ENCODE data around the gene NCOA5. TPM values are rescaled to one million over a fixed set of nuclear protein-coding genes. Genes with fewer than 3 reads are reported as not detected.

NCOA5 gene
- total RNA-seq, 1 donor from 2014 or later, result 58.7 TPM

GRCh38 chr20:46083101-46083500 lies 6.7 kb downstream of the NCOA5 start:
- no peak overlapping the region for H3K27ac Mint-ChIP-seq
- H3K9me3 Mint-ChIP-seq (ENCODE audit: low read depth), result no peaks in the 10 kb centered on the region
- H3K4me1 Mint-ChIP-seq (ENCODE audit: low read depth), result peaks cover 30% of the 10 kb centered on the region
- no peak for TF ChIP-seq CTCF (IDR thresholded peaks at IDR 0.05; ENCODE audit: unreplicated experiment)
- peaks cover 4% of the 10 kb centered on the region for H3K36me3 Mint-ChIP-seq (ENCODE audit: insufficient read depth)
- DNase-seq (ENCODE audit: low spot score, unreplicated experiment), result no peak
- no peak overlapping the region for H3K4me3 Mint-ChIP-seq (ENCODE audit: low read depth)
- no peaks in the 10 kb centered on the region for H3K27me3 Mint-ChIP-seq

GRCh38 chr20:46081074-46081473 lies 8.7 kb downstream of the NCOA5 start:
- no peak overlapping the region for H3K4me3 Mint-ChIP-seq (ENCODE audit: low read depth)
- H3K9me3 Mint-ChIP-seq (ENCODE audit: low read depth), result no peaks in the 10 kb centered on the region
- no peak for TF ChIP-seq CTCF (IDR thresholded peaks at IDR 0.05; ENCODE audit: unreplicated experiment)
- H3K27ac Mint-ChIP-seq, result no peak overlapping the region
- H3K4me1 Mint-ChIP-seq (ENCODE audit: low read depth), result peaks cover 26% of the 10 kb centered on the region
- H3K36me3 Mint-ChIP-seq (ENCODE audit: insufficient read depth), result peaks cover 6% of the 10 kb centered on the region
- no peaks in the 10 kb centered on the region for H3K27me3 Mint-ChIP-seq
- no peak for DNase-seq (ENCODE audit: low spot score, unreplicated experiment)

- no peak overlapping the region for H3K4me3 Mint-ChIP-seq (ENCODE audit: low read depth)
- peaks cover 18% of the 10 kb centered on the region for H3K4me1 Mint-ChIP-seq (ENCODE audit: low read depth)
- no peak for DNase-seq (ENCODE audit: low spot score, unreplicated experiment)
- no peaks in the 10 kb centered on the region for H3K27me3 Mint-ChIP-seq
- no peaks in the 10 kb centered on the region for H3K9me3 Mint-ChIP-seq (ENCODE audit: low read depth)
- H3K27ac Mint-ChIP-seq, result no peak overlapping the region
- peaks cover 11% of the 10 kb centered on the region for H3K36me3 Mint-ChIP-seq (ENCODE audit: insufficient read depth)
- no peak for TF ChIP-seq CTCF (IDR thresholded peaks at IDR 0.05; ENCODE audit: unreplicated experiment)
Observed at GRCh38 chr20:46078954-46079353, 10.8 kb downstream of the NCOA5 start.

- Mint-ChIP-seq H3K27me3 (no peaks in the 10 kb centered on the region), H3K36me3 (ENCODE audit: insufficient read depth) (peaks cover 13% of the 10 kb centered on the region), H3K4me1 (ENCODE audit: low read depth) (peaks cover 15% of the 10 kb centered on the region), H3K4me3 (ENCODE audit: low read depth) (no peak overlapping the region), H3K9me3 (ENCODE audit: low read depth) (no peaks in the 10 kb centered on the region), H3K27ac (no peak overlapping the region)
- DNase-seq (ENCODE audit: low spot score, unreplicated experiment), result no peak
- no peak for TF ChIP-seq CTCF (IDR thresholded peaks at IDR 0.05; ENCODE audit: unreplicated experiment)
Observed at GRCh38 chr20:46077642-46078305, 12.0 kb downstream of the NCOA5 start.

GRCh38 chr20:46076806-46077205 lies 13.0 kb downstream of the NCOA5 start:
- Mint-ChIP-seq H3K4me3 (ENCODE audit: low read depth) (no peak overlapping the region), H3K4me1 (ENCODE audit: low read depth) (peaks cover 15% of the 10 kb centered on the region), H3K27ac (peak overlapping the region; percentile 59), H3K9me3 (ENCODE audit: low read depth) (no peaks in the 10 kb centered on the region), H3K27me3 (no peaks in the 10 kb centered on the region), H3K36me3 (ENCODE audit: insufficient read depth) (peaks cover 13% of the 10 kb centered on the region)
- TF ChIP-seq CTCF (IDR thresholded peaks at IDR 0.05; ENCODE audit: unreplicated experiment), result no peak
- no peak for DNase-seq (ENCODE audit: low spot score, unreplicated experiment)

All from progenitor cell of endocrine pancreas (in vitro differentiated cells).